Breast epithelium (tissue), 3 donors: Measurements from ENCODE around the gene SYNE1.

Source experiments
- POLR2A ChIP-seq: fragments of 450-650 bp; IDR thresholded peaks from one replicate; pipeline ENCODE4 v1.6.1; 2016; ENCODE audit warnings: antibody characterized with exemption, mild to moderate bottlenecking, moderate library complexity
- POLR2AphosphoS5 ChIP-seq, 3 donors: sonication (generic); formaldehyde crosslinking; IDR thresholded peaks; one replicate each; pipeline ENCODE4 v1.6.1; 2017; ENCODE audit warnings: antibody characterized with exemption in 3 of 3
- TF ChIP-seq, protein P1 (sequence below), 3 donors: fragments of 450-650 bp; IDR thresholded peaks; one replicate each; pipeline ENCODE4 v1.5.1; 2016 to 2017; ENCODE audit warnings: antibody characterized with exemption in 3 of 3, mild to moderate bottlenecking in 3 of 3, moderate library complexity in 3 of 3

DNA sequence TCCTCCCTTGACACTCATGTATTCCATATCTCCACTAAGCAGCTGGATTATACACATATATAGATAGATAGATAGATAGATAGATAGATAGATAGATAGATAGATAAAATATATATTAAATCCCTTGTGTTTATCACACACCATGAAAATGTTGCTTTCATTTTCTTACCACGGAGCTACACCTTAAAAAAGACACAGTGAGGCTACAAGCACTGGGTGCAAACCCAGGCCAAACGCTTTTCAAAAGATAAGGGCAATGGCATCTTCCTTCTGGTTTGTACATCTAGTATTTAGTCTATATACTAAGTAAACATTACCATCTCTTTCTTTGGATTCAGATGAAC, 452.6 kb downstream of the SYNE1 start:
- no peak for TF ChIP-seq POLR2AphosphoS5 (IDR thresholded peaks at IDR 0.05)
- TF ChIP-seq, protein P1, sequence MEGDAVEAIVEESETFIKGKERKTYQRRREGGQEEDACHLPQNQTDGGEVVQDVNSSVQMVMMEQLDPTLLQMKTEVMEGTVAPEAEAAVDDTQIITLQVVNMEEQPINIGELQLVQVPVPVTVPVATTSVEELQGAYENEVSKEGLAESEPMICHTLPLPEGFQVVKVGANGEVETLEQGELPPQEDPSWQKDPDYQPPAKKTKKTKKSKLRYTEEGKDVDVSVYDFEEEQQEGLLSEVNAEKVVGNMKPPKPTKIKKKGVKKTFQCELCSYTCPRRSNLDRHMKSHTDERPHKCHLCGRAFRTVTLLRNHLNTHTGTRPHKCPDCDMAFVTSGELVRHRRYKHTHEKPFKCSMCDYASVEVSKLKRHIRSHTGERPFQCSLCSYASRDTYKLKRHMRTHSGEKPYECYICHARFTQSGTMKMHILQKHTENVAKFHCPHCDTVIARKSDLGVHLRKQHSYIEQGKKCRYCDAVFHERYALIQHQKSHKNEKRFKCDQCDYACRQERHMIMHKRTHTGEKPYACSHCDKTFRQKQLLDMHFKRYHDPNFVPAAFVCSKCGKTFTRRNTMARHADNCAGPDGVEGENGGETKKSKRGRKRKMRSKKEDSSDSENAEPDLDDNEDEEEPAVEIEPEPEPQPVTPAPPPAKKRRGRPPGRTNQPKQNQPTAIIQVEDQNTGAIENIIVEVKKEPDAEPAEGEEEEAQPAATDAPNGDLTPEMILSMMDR (IDR thresholded peaks at IDR 0.05) = no peak
- no peak for TF ChIP-seq POLR2A
